B cell (primary cell): ENCODE results near the gene SUB1.

Source experiments
- CTCF ChIP-seq: fragments of 200-600 bp; IDR thresholded peaks from one replicate; pipeline ENCODE4 v1.8.0; 2022; ENCODE audit warnings: antibody characterized with exemption, mild to moderate bottlenecking
- EZH2 ChIP-seq: IDR thresholded peaks from 2 replicates; pipeline ENCODE4 v1.6.1; 2012; ENCODE audit warnings: borderline replicate concordance, low read depth, mild to moderate bottlenecking, moderate library complexity, low read length; ENCODE audit not compliant: insufficient read depth, poor library complexity, severe bottlenecking

- TF ChIP-seq CTCF (no peak), EZH2 (no peak)
Measured at GRCh38 chr5:32574540-32575175, 10.7 kb upstream of the SUB1 start.
